ENCODE measurements around the gene TRABD2B.

DNA sequence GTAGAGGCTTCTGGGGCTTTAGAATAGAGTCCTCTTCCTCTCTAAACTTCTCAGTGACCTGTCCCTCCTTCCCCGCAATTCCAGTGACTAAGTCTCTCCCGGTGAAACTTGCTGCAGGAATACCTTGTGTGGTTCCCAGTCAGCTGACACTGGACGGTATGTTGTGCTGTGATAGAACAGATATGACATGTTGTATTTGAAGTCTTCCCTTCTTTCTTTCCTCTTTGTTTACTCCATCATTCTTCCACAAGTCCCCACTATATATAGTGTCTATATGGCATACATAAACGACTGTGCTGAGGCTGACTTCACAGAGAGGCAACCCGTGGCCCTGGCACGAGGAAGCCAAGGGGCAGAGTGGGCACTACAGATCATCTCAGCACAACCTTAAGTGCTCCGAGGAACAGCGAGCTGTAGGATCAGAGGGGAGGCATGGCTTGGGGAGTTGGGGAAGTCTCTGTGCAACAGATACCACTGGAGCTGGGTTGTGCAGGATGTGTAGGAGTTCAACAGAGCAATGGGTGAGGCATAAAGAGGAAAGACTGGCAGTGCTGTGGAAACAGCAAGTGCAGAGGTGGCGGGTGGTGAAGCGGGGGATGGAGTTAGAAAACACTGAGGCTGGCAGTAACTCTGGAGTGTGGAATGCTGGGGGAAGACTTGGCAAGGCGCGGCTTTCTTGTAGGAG is 237.8 kb downstream of the TRABD2B start:
- TF ChIP-seq POLR2A (IDR thresholded peaks at IDR 0.05), result no peak
- TF ChIP-seq CTCF (IDR thresholded peaks at IDR 0.05), result no peak

Measured in lower leg skin (tissue), 3 donors.